Bronchial epithelial cell (primary cell): Measurements from ENCODE around the gene ARHGAP20. TPM values are rescaled to one million over a fixed set of nuclear protein-coding genes. Genes with fewer than 3 reads are reported as not detected.
A peak's percentile ranks its signal among the peaks of the same experiment; 100 is the strongest.

ENCODE experiments used
- DNase-seq: peaks from one replicate; pipeline ENCODE4 v3.0.0-alpha.2; 2010; ENCODE audit warnings: low read depth
- FAIRE-seq: peaks from 2 replicates; lab custom pipeline; 2011; peaks lifted over from hg19 to GRCh38; lab: Jason Lieb, UNC
- H3K27me3 ChIP-seq: 2 replicates; pipeline ENCODE4 v1.5.1; 2011; ENCODE audit warnings: low read length; ENCODE audit not compliant: control insufficient read depth, insufficient read depth
- H3K36me3 ChIP-seq: 2 replicates; pipeline ENCODE4 v1.5.1; 2011; ENCODE audit warnings: low read length; ENCODE audit not compliant: control insufficient read depth, insufficient read depth
- H3K4me3 ChIP-seq: 2 replicates; pipeline ENCODE4 v1.5.1; 2011; ENCODE audit warnings: mild to moderate bottlenecking, low read depth, low read length, control low read depth
- total RNA-seq: library from RNA; depleted of rRNA; stranded (reverse); fragments of >200 nt; gene quantifications from 2 replicates; pipeline ENCODE4 v1.2.1, GENCODE V29; 2014
- TF ChIP-seq, protein P1 (sequence below): IDR thresholded peaks from 2 replicates; pipeline ENCODE4 v1.5.1; 2011; ENCODE audit warnings: mild to moderate bottlenecking, moderate library complexity, low read length, control low read depth, inconsistent platforms; ENCODE audit not compliant: insufficient read depth, severe bottlenecking

Gene ARHGAP20
- total RNA-seq, 1 donor from 2014 or later: under 0.01 TPM

DNA sequence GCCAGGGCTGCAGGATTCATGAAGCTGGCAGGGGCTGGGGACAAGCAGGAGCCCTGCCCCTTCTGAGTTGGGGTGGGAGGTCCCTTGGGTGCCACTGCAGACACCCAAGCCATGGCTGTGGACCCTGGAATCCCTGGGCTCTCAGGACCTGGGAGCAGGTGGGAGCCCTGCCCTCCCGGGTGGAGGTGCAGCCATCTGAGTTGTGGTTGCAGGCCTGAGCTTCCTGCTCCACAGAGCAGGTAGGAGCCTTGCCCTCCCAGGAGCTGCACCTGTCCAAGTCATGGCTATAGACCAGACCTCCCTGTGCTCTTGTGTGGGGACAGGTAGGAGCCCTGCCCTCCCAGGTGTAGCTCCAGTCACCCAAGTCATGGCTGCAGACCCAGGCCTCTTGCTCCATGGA is 113.5 kb downstream of the ARHGAP20 start:
- FAIRE-seq: no peak
- Histone ChIP-seq H3K4me3 (no peak overlapping the region), H3K36me3 (no peaks in the 10 kb centered on the region), H3K27me3 (no peaks in the 10 kb centered on the region)
- DNase-seq: no peak
- TF ChIP-seq, protein P1, sequence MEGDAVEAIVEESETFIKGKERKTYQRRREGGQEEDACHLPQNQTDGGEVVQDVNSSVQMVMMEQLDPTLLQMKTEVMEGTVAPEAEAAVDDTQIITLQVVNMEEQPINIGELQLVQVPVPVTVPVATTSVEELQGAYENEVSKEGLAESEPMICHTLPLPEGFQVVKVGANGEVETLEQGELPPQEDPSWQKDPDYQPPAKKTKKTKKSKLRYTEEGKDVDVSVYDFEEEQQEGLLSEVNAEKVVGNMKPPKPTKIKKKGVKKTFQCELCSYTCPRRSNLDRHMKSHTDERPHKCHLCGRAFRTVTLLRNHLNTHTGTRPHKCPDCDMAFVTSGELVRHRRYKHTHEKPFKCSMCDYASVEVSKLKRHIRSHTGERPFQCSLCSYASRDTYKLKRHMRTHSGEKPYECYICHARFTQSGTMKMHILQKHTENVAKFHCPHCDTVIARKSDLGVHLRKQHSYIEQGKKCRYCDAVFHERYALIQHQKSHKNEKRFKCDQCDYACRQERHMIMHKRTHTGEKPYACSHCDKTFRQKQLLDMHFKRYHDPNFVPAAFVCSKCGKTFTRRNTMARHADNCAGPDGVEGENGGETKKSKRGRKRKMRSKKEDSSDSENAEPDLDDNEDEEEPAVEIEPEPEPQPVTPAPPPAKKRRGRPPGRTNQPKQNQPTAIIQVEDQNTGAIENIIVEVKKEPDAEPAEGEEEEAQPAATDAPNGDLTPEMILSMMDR: no peak

DNA sequence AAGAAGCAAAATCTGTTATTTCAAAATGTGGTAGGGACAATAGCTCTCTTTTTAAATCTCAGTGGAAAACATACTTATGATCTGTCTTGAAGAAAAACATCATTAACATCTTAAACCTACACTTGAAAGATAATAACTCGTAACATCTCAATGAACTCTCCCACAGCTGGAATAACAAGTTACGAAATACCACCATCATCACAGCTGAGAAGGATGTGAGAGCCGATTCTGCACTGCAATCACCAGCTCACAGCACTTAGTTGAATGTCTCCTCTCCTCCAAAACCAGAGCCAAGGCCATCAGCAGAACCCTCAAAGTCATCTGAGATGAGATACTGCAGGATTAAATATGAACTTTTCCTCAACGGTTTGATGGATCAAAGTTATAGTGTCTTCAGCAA is 124.3 kb downstream of the ARHGAP20 start:
- H3K4me3 ChIP-seq: no peak overlapping the region
- TF ChIP-seq, protein P1: no peak
- no peaks in the 10 kb centered on the region for H3K36me3 ChIP-seq

DNA sequence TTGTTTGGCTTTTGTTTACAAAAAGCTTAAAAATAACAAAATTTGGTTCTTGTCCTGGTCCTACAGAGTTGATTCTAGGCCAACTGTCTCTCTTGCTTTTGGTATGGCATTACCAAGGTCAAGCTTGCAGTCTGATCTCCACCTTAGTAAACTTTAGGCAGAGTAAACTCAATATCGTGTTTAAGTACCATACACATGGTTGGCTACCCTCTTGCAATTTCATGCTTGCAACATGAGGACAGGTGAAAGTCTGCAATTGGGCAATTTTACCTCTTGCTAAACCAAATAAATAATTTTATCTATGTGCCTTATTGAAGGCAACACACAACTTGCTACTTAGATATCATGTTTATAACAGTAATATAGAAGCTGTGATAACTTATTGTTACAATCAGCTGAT is 125.1 kb downstream of the ARHGAP20 start:
- Histone ChIP-seq H3K27me3 (no peaks in the 10 kb centered on the region), H3K36me3 (no peaks in the 10 kb centered on the region), H3K4me3 (no peak overlapping the region)
- TF ChIP-seq, protein P1: no peak
- FAIRE-seq (no peak), DNase-seq (no peak)

More for the DNA sequence above, 124.3 kb downstream of the ARHGAP20 start:
- FAIRE-seq: no peak
- no peaks in the 10 kb centered on the region for H3K27me3 ChIP-seq
- DNase-seq: no peak

DNA sequence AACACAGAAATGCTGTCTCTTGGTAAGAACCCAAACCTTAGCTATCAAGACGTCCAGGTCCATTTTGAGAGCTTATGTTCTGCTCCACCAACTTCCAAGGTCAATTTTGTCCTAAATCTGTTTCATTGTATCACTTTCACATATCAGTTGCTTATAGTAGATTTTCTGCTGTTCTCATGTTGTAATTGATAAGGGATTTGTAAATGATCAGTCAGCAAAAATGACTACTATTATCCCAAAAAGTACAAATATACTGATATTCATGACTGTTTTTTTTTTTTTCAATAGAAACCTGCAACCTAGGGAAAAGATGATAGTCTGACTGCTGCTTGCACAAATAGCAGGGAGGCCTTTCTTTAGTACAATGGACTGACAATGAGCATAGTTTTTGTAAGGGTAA is 128.1 kb downstream of the ARHGAP20 start:
- Histone ChIP-seq H3K36me3 (no peaks in the 10 kb centered on the region), H3K27me3 (no peaks in the 10 kb centered on the region), H3K4me3 (no peak overlapping the region)
- no peak for FAIRE-seq
- no peak for DNase-seq
- TF ChIP-seq, protein P1: no peak

DNA sequence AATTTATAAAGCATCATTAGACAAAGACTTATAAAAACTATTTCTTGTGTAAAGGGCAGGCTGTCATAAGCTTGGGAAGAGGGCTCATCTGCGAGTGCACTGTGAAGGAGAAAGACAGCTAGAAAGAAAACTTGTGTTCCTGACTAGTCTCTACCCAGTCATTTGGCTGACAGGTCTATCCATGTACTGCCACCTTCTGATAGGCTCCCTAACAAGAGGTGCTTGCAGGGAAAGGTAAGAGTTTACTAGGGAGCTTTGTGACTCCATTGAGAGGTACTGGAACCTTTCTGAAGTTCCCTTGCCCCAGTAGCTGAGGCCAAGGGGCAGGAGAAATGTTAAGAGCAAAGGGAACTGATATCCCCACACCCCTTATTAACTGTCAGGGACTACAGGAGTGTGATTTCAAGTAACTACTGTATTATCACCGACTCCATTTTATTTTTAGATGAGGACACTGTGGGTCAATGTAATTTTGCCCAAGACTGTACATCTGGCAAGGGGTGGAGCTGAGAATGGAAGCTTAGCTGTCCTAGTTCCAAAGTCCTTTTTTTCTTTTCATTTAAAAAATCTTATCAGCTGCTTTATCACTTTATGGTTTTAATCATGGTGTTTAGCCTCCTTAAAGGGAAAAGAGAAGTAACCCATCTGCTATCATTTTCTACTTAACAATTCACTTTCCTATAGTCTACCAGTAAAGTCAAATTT is 129.4 kb downstream of the ARHGAP20 start:
- H3K4me3 ChIP-seq: no peak overlapping the region
- no peaks in the 10 kb centered on the region for H3K27me3 ChIP-seq
- TF ChIP-seq, protein P1: no peak
- FAIRE-seq (no peak), DNase-seq (peak; percentile 5)
- no peaks in the 10 kb centered on the region for H3K36me3 ChIP-seq

DNA sequence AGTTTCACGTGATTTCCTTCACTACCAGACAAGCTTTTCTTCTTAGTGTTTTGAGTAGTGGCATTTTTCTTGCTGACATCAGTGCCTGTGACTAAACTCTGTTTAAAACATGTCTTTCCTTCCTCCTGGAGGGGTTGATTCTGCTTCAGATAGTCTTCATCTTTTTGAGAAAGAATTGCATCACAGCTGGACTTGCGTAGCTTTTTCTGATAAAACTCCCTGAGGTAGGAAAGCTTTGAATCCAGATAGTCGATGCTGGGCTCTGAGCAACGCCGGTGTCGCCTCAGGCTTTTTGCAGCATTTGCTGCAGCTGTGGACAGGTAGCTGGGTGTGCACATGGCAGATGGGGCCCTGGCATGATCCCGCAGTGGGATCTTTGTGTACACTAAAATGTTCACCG is 131.7 kb downstream of the ARHGAP20 start:
- no peak for FAIRE-seq
- TF ChIP-seq, protein P1: no peak
- no peak overlapping the region for H3K4me3 ChIP-seq
- no peaks in the 10 kb centered on the region for H3K36me3 ChIP-seq
- no peak for DNase-seq
- no peaks in the 10 kb centered on the region for H3K27me3 ChIP-seq
